Measurements from ENCODE around the gene TRRAP. TPM values are rescaled to one million over a fixed set of nuclear protein-coding genes. Genes with fewer than 3 reads are reported as not detected.
"Not testable (repeated sequence)": the region's sequence is repeated elsewhere in the genome, so short reads cannot be mapped to it uniquely, and the experiment has no call there.

TRRAP gene
- total RNA-seq, 1 donor from 2014 or later: 50.6 TPM

- ATAC-seq: no peak
- no peak for DNase-seq (ENCODE audit: low spot score)
- intact Hi-C loops (cut with DNase I): no loop called here
These were observed 14.7 kb upstream of the TRRAP start for GRCh38 chr7:98863601-98864000.

- ATAC-seq: no peak
- intact Hi-C loops (cut with DNase I): no loop called here
- no peak for DNase-seq (ENCODE audit: low spot score)
These were observed 13.4 kb upstream of the TRRAP start for GRCh38 chr7:98864731-98865453.

DNA sequence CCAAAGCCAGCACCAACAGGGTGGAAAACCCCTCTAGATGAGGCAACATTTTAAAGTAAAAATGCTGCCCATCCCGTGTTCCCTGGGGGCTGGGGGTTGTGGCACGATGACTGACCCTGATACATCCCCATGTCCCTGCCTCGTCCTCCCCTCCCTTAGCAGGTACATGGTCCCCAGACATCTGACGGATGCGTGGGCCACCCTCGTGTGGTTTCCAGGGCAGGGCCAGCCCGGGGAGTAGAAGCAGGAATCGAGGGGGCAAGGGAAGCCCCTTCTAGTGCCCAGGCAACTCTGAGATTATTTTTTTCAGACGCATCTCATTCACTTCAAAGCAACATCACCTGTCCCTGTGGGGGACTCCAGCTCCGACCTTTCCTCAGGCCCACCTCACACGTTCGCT lies 12.0 kb upstream of the TRRAP start:
- DNase-seq (ENCODE audit: low spot score) (no peak), ATAC-seq (no peak)
- intact Hi-C loops (cut with DNase I): no loop called here

- DNase-seq (ENCODE audit: low spot score) (no peak), ATAC-seq (no peak)
- intact Hi-C loops (cut with DNase I): no loop called here
These were observed 11.6 kb upstream of the TRRAP start for GRCh38 chr7:98866765-98867164.

GRCh38 chr7:98868450-98868849 lies 9.9 kb upstream of the TRRAP start:
- DNase-seq (ENCODE audit: low spot score) (no peak), ATAC-seq (no peak)
- intact Hi-C loops (cut with DNase I): no loop called here

DNA sequence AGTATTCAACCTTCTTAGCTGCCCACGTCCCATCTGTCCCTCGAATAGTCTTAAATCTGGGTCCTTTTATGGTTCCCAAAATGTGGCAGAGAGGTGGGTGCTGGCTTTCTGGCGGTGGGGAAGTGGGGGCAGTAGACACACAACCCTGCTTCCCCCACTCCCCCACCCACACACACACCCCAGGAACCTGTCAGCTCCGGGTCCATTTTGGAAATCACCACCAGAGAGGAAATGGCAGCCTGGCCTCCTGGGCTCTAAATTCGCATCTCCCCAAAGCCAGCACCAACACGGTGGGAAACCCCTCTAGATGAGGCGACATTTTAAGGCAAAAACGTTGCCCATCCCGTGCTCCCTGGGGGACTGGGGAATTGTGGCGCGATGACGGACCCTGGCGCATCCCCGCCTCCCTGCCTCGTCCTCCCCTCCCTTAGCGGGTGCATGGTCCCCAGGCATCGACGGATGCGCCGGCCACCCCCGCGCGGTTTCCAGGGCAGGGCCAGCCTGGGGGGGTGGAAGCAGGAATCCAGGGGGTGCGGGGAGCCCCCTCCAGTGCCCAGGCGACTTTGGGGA lies 9.2 kb upstream of the TRRAP start:
- intact Hi-C loops (cut with DNase I): no loop called here
- ATAC-seq (no peak), DNase-seq (ENCODE audit: low spot score) (no peak)

GRCh38 chr7:98869597-98870120 lies 8.7 kb upstream of the TRRAP start, which contains the start of gene TMEM130:
TSS of gene TMEM130 (minus strand) at chr7:98870014. CDS start at chr7:98869861, 153 bp downstream.
- ATAC-seq (no peak), DNase-seq (ENCODE audit: low spot score) (no peak)
- intact Hi-C loops (cut with DNase I): no loop called here

GRCh38 chr7:98870121-98870651 lies 8.1 kb upstream of the TRRAP start:
- DNase-seq (ENCODE audit: low spot score) (peak; percentile 69), ATAC-seq (peak; percentile 40)
- intact Hi-C loops (cut with DNase I): no loop called here

DNA sequence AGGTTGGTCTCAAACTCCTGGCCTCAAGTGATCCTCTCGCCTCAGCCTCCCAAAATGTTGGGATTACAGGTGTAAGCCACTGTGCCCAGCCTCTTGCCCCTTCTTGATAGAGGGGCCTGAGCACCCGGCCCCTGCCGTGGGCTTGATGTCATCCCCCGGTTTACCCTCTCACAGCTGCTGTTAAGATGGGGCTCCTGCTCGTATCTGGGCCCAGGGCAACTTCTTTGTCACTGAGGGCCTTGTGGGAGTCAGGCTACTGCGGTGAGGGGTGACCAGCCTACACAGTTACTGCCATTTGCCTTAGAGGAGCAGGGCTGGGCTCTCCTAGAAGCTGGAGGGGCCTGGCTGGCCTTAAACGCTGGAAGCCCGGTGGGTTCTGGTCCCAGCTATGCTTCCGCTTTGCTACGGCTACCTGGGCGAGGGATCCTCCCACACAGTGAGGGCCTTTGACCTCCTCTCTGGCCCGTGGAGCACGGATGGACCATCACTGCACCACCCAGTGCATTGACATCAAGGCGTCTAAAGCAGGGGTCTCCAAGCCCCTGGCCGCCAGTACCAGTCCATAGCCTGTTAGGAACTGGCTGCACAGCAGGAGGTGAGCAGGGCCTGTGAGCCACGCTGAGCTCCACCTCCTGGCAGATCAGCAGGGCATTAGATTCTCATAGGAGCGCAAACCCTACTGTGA lies 7.4 kb upstream of the TRRAP start:
- intact Hi-C loops (cut with DNase I): no loop called here
- no peak for ATAC-seq
- DNase-seq (ENCODE audit: low spot score): peak; percentile 25

DNA sequence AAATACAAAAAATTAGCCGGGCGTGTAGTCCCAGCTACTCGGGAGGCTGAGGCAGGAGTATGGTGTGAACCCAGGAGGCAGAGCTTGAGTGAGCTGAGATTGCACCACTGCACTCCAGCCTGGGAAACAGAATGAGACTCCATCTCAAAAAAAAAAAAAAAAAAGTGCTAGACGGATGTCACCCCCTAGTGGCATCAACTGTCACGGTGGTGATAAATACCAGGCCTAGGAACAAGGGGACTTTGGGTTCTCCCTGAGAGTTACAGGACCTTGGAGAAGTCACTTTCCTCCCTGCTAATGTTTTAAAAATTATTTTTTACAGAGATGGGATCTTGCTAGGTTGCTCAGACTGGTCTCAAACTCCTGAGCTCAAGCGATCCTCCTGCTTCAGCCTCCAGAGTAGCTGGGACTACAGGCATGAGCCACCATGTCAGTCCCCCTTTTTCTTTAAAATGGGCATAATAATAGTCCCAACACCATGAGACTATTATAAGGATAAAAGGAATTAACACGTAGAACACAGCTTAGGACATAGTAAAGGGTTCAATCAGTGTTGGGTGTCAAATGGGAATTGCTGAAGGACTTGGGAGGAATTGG lies 5.9 kb upstream of the TRRAP start:
- no peak for ATAC-seq
- intact Hi-C loops (cut with DNase I): no loop called here
- no peak for DNase-seq (ENCODE audit: low spot score)

GRCh38 chr7:98873610-98874009 lies 4.7 kb upstream of the TRRAP start:
- intact Hi-C loops (cut with DNase I); ATAC-seq: not testable (repeated sequence)
- peak; percentile 45 for DNase-seq (ENCODE audit: low spot score)

DNA sequence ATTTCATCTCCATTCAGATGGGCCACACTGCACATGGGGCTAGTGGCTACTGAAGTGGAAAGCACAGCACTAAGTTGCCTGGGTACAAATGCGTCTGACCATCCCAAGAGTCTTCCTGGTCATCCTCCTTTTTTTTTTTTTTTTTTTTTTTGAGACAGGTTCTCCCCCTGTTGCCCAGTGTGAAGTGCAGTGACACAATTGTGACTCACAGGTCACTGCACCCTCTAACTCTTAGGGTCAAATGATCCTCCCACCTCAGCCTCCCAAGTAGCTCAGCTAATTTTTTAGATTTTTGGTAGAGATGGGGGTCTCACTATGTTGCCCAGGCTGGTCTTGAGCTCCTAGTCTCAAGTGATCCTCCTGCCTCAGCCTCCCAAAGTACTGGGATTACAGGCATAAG lies 3.4 kb upstream of the TRRAP start:
- intact Hi-C loops (cut with DNase I): no loop called here
- DNase-seq (ENCODE audit: low spot score) (no peak), ATAC-seq (no peak)

- DNase-seq (ENCODE audit: low spot score): peak; percentile 42
- intact Hi-C loops (cut with DNase I): no loop called here
These were observed 2.8 kb upstream of the TRRAP start for GRCh38 chr7:98875501-98875900.

DNA sequence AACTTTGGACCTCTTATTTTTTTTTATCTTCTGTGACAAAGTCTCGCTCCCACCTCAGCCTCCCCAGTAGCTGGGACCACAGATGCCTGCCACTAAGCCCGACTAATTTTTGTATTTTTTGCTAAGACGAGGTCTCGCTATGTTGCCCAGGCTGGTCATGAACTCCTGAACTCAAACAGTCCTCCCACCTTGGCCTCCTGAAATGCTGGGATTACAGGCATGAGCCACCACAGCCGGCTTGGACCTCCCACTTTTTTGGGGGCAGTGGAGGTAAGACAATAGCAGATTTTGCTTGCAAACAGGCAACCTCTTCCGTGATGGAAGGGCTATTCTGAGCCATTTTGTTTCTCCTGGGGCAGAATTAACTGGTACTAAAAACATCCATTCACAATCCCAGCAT lies 1.2 kb upstream of the TRRAP start:
- peak; percentile 50 for DNase-seq (ENCODE audit: low spot score)
- no peak for ATAC-seq
- intact Hi-C loops (cut with DNase I): no loop called here

More at GRCh38 chr7:98875501-98875900, 2.8 kb upstream of the TRRAP start:
- ATAC-seq: no peak

- no peak for DNase-seq (ENCODE audit: low spot score)
- peak; percentile 31 for ATAC-seq
- intact Hi-C loops (cut with DNase I): no loop called here
These were observed 504 bp upstream of the TRRAP start for GRCh38 chr7:98877692-98878364.

DNA sequence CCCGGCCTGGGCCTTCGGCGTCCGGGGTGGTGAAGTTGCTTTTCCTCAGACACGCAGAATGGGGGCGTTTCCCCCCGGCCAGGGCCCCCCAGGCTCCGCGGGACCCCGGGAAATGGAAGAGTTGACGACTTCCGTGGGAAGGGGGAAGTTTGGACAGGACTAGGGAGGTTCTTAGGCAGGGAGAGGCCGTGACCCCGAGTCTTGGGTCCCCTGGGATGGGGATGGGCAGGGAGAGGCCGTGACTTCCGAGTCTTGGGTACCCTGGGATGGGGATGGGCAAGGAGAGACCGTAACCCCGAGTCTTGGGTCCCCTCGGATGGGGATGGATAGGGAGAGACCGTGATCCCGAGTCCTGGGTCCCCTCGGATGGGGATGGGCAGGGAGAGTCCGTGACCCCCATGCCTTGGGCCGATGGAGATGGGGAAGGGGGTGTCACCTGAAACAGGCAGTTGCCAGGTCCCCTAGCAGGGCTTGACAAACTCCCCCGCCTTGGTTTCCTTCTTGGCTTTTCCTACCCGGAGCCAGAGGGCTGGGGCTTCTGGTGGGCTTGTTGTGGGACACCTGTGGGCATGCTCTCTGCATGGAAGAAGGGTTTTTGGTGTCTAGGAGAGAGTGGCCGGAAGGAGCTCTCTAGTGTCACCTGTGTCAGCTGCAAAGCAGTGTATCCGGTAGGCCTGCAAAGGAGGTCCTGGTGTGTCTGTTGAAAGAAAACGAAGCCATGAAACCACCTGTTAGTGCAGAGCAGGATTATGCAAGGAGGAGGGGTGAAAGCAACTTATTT lies 1.1 kb downstream of the TRRAP start:
- peak; percentile 43 for ATAC-seq
- no peak for DNase-seq (ENCODE audit: low spot score)
- intact Hi-C loops (cut with DNase I): no loop called here

DNA sequence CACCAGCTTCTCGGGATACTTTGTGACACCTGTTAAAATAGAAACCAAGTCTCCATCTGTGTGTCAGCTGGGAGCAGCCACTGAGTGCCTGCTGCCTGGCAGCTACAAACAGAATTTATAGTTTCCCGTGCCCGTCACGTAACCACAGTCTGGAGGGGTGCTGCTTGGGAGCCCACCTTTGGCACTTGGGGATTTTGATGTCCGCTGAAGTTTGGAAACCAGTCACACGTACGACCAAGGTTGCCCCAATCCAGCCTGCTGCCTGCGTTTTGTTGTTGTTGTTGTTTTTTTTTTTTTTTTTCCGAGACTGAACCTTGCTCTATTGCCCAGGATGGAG lies 1.6 kb downstream of the TRRAP start:
- intact Hi-C loops (cut with DNase I): no loop called here
- DNase-seq (ENCODE audit: low spot score) (no peak), ATAC-seq (no peak)

DNA sequence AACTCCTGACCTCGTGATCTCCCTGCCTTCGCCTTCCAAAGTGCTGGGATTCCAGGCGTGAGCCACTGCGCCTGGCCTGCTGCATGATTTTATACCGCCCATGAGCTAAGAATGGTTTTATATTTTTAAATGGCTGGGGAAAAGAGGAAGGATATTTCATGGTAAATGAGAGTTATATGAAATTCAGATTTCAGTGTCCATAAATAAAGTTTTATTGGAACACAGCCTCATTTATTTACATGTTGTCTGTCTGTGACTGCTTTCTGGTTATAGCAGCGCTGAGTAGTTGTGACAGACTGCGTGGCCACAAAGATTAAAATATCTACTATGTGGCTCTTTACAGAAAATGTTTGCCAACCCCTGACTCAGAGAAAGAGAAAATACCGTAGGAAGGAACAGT lies 2.2 kb downstream of the TRRAP start:
- intact Hi-C loops (cut with DNase I): no loop called here
- DNase-seq (ENCODE audit: low spot score): no peak
- no peak for ATAC-seq
